CD4-positive, alpha-beta memory T cell (primary cell): ENCODE results near the gene IL22RA1. TPM values are rescaled to one million over a fixed set of nuclear protein-coding genes. Genes with fewer than 3 reads are reported as not detected.

Source experiments
- CTCF ChIA-PET: fragments of 350-600 bp; sonication (Branson Sonifier 250); formaldehyde crosslinking; loops from one replicate; lab custom pipeline; 2021; ENCODE audit warnings: inconsistent platforms; ENCODE audit not compliant: partially characterized antibody; lab: Charles Lee
- POLR2A ChIA-PET: fragments of 350-600 bp; sonication (Branson Sonifier 250); formaldehyde crosslinking; loops from one replicate; lab custom pipeline; 2021; ENCODE audit not compliant: partially characterized antibody; lab: Charles Lee
- DNase-seq, 5 donors: peaks; one replicate each; pipeline versions ENCODE4 v3.0.0 to v3.0.0-alpha.2; 2020 to 2022; ENCODE audit warnings: mixed read lengths in 1 of 5
- H3K27ac ChIP-seq: one replicate; pipeline ENCODE4 v1.7.0; 2013; ENCODE audit warnings: low read depth, low read length
- H3K27me3 ChIP-seq: 2 replicates; pipeline ENCODE4 v1.7.0; 2013; ENCODE audit warnings: mild to moderate bottlenecking, low read length, moderate library complexity; ENCODE audit not compliant: insufficient read depth
- H3K36me3 ChIP-seq: 2 replicates; pipeline ENCODE4 v1.7.0; 2013; ENCODE audit warnings: mild to moderate bottlenecking, low read length, moderate library complexity; ENCODE audit not compliant: insufficient read depth
- H3K4me1 ChIP-seq: 2 replicates; pipeline ENCODE4 v1.7.0; 2013; ENCODE audit warnings: mild to moderate bottlenecking, low read length, moderate library complexity; ENCODE audit not compliant: insufficient read depth
- H3K4me3 ChIP-seq, 2 donors: one replicate each; pipeline ENCODE4 v1.7.0; 2013; ENCODE audit warnings: low read length in 2 of 2, mild to moderate bottlenecking in 1 of 2
- H3K9me3 ChIP-seq, 2 donors: one replicate each; pipeline ENCODE4 v1.7.0; 2013; ENCODE audit warnings: low read length in 2 of 2, control low read depth in 1 of 2; ENCODE audit not compliant: control insufficient read depth in 1 of 2
- H3K27ac Mint-ChIP-seq, 7 donors: one replicate each; pipeline ENCODE4 v1.8.0; 2020 to 2021; ENCODE audit warnings: mixed read lengths in 7 of 7, mild to moderate bottlenecking in 6 of 7, inconsistent platforms in 3 of 7, moderate library complexity in 3 of 7
- H3K27me3 Mint-ChIP-seq, 2 donors: one replicate each; pipeline ENCODE4 v1.8.0; 2020 to 2021; ENCODE audit warnings: mixed read lengths in 2 of 2
- H3K36me3 Mint-ChIP-seq, 2 donors: one replicate each; pipeline ENCODE4 v1.8.0; 2020 to 2021; ENCODE audit warnings: mixed read lengths in 2 of 2, inconsistent platforms in 1 of 2, mild to moderate bottlenecking in 1 of 2
- H3K4me1 Mint-ChIP-seq, 4 donors: one replicate each; pipeline ENCODE4 v1.8.0; 2020 to 2021; ENCODE audit warnings: mixed read lengths in 4 of 4, mild to moderate bottlenecking in 1 of 4
- H3K4me3 Mint-ChIP-seq, 8 donors: one replicate each; pipeline ENCODE4 v1.8.0; 2020 to 2021; ENCODE audit warnings: mixed read lengths in 8 of 8, mild to moderate bottlenecking in 7 of 8, moderate library complexity in 6 of 8, inconsistent platforms in 3 of 8
- H3K9me3 Mint-ChIP-seq, 8 donors: one replicate each; pipeline ENCODE4 v1.8.0; 2020 to 2021; ENCODE audit warnings: mixed read lengths in 8 of 8, mild to moderate bottlenecking in 5 of 8, inconsistent platforms in 3 of 8, moderate library complexity in 1 of 8
- intact Hi-C: fragments of 100-400 bp; cut with micrococcal nuclease; formaldehyde crosslinking; loops from one replicate; pipeline ENCODE4 v1.15.1; 2023
- polyA plus RNA-seq, 2 donors: library from polyadenylated mRNA; unstranded; fragments of 300-500 nt; fragmentation: Illumina TruSeq; gene quantifications; one replicate each; pipeline ENCODE4 v1.2.3, GENCODE V29; 2021
- total RNA-seq, 2 experiments: library from RNA; stranded (reverse); gene quantifications; one replicate each; pipeline ENCODE4 v1.2.3, GENCODE V29; 2021

The IL22RA1 gene
- total and polyA plus RNA-seq, 4 experiments from 2014 or later = not detected

DNA sequence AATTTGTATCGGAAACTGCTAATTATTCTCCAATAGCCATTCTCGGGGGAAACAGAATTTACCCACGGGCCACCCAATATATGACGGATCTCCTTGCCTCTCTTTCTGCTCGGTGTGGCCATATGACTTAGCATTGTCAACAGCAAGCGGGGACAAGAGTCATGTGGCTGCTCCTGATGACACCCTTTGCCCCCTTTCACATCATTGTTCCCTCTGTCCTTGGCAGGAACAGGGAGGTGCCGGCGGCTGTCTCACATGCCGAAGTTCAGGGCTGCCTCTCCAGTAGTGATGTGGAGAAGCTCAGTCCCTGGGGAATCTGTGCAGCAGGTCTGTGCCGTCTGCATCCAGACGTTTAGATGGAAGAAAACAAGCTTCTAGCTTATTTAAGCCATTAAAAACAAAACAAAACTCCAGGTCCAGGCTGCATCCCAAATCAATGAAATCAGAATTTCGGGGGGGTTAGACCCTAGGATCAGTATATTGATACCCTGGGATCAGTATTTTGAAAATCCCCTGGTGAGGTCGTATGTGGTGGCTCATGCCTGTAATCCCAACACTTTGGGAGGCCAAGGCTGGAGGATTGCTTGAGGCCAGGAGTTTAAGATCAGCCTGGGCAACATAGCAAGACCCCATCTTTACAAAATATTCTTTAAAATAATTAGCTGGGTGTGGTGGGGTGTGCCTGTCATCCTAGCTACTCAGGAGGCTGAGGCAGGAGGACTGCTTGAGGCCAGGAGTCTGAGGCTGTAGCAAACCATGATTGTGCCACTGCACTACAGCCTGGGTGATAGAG, 41.8 kb downstream of the IL22RA1 start:
- no peaks in the 10 kb centered on the region for H3K4me1 ChIP-seq
- H3K27ac ChIP-seq = no peak overlapping the region
- H3K9me3 ChIP-seq = no peaks in the 10 kb centered on the region
- Mint-ChIP-seq H3K27me3 (no peaks in the 10 kb centered on the region), H3K4me3 (no peak overlapping the region), H3K27ac (no peak overlapping the region), H3K36me3 (no peaks in the 10 kb centered on the region), H3K9me3 (no peaks in the 10 kb centered on the region), H3K4me1 (no peaks in the 10 kb centered on the region)
- CTCF ChIA-PET = no interaction called here
- DNase-seq = no peak
- no peaks in the 10 kb centered on the region for H3K36me3 ChIP-seq
- intact Hi-C loops = no loop called here
- H3K27me3 ChIP-seq = no peaks in the 10 kb centered on the region
- no peak overlapping the region for H3K4me3 ChIP-seq
- POLR2A ChIA-PET = no interaction called here

DNA sequence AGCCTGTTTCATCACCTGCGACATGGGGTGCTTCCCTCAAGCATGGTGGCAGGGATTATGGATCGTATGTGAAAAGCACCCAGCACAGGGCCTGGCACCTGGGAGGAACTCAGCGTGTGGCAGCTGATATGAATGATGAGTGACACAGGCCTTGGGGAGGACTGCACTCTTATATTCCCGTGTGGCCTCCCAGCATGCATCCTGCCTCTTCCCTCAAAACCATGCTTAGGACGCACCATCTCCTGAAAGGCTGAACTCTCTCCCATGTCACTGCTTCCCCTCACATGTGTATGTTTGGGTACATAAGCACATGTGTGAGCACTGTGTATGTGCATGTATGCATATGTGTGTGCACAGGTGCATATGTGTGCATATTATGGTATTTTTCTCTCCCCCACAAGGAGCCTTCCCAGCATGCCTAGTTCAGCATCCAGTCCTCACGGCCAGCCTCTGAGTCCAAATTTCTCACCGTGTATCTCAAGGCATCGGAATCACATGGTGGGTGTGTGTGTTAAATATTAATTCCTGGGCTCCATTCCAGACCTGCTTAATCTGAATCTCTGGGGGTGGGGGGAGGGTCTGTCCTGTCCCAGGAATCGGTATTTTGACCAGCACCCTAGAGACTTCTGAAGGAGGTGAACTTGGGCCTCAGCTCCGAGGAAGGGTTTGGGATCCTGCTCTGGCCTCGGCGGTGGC, 43.8 kb downstream of the IL22RA1 start:
- no peaks in the 10 kb centered on the region for H3K9me3 ChIP-seq
- Mint-ChIP-seq H3K27ac (no peak overlapping the region), H3K36me3 (no peaks in the 10 kb centered on the region), H3K27me3 (no peaks in the 10 kb centered on the region), H3K9me3 (no peaks in the 10 kb centered on the region), H3K4me3 (no peak overlapping the region), H3K4me1 (no peaks in the 10 kb centered on the region)
- intact Hi-C loops = no loop called here
- H3K4me3 ChIP-seq = no peak overlapping the region
- H3K27me3 ChIP-seq = no peaks in the 10 kb centered on the region
- H3K4me1 ChIP-seq = no peaks in the 10 kb centered on the region
- H3K27ac ChIP-seq = no peak overlapping the region
- H3K36me3 ChIP-seq = no peaks in the 10 kb centered on the region
- ChIA-PET POLR2A (no interaction called here), CTCF (no interaction called here)
- DNase-seq = no peak

DNA sequence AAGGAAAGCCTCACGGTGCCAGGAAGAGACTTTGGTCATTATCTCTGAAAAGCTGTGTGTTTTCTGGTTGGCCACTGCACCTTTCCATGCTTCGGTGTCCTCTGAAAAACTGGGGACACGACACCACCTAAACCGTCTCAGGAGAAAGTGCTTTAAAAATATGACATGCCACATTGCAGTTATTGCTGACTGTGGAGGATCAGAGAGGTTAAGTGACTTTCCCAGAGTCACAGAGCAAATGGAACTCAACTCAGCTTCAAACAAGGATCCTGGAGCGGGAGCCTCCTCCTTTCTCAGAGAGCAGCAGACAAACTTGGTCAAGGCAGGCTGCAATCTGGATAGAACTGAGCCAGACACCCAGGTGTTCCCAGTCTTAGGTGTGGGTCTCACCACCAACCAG, 44.8 kb downstream of the IL22RA1 start:
- intact Hi-C loops = no loop called here
- Histone ChIP-seq H3K9me3 (no peaks in the 10 kb centered on the region), H3K27me3 (no peaks in the 10 kb centered on the region), H3K4me3 (no peak overlapping the region), H3K27ac (no peak overlapping the region), H3K36me3 (no peaks in the 10 kb centered on the region), H3K4me1 (no peaks in the 10 kb centered on the region)
- ChIA-PET POLR2A (no interaction called here), CTCF (no interaction called here)
- H3K9me3 Mint-ChIP-seq = no peaks in the 10 kb centered on the region
- no peaks in the 10 kb centered on the region for H3K27me3 Mint-ChIP-seq
- H3K4me1 Mint-ChIP-seq = no peaks in the 10 kb centered on the region
- no peak overlapping the region for H3K4me3 Mint-ChIP-seq
- no peak overlapping the region for H3K27ac Mint-ChIP-seq
- no peak for DNase-seq
- no peaks in the 10 kb centered on the region for H3K36me3 Mint-ChIP-seq

DNA sequence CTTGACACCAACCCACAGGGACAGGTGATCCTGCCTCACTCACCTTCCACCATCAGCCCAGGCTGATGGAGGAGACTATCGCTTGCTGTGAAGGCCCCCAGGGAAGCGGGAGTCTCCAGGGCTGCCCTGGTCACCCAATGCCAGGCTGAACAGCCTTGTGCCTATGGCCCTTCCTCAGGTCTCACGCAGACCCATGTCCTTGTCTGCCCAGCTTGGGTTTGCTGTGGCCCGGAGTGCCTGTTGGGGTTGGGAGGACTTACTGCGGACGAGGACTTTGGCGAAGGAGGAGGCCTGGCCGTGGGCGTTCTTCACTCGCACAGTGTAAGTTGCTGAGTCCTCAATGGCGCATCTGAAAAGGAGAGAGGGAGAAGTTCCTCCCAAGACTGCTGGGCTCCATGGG, 45.3 kb downstream of the IL22RA1 start:
- H3K9me3 Mint-ChIP-seq = no peaks in the 10 kb centered on the region
- DNase-seq = no peak
- Histone ChIP-seq H3K27me3 (no peaks in the 10 kb centered on the region), H3K27ac (no peak overlapping the region), H3K4me3 (no peak overlapping the region), H3K36me3 (no peaks in the 10 kb centered on the region), H3K9me3 (no peaks in the 10 kb centered on the region), H3K4me1 (no peaks in the 10 kb centered on the region)
- no peak overlapping the region for H3K4me3 Mint-ChIP-seq
- H3K4me1 Mint-ChIP-seq = no peaks in the 10 kb centered on the region
- no peak overlapping the region for H3K27ac Mint-ChIP-seq
- ChIA-PET CTCF (no interaction called here), POLR2A (no interaction called here)
- intact Hi-C loops = no loop called here
- no peaks in the 10 kb centered on the region for H3K36me3 Mint-ChIP-seq
- no peaks in the 10 kb centered on the region for H3K27me3 Mint-ChIP-seq

DNA sequence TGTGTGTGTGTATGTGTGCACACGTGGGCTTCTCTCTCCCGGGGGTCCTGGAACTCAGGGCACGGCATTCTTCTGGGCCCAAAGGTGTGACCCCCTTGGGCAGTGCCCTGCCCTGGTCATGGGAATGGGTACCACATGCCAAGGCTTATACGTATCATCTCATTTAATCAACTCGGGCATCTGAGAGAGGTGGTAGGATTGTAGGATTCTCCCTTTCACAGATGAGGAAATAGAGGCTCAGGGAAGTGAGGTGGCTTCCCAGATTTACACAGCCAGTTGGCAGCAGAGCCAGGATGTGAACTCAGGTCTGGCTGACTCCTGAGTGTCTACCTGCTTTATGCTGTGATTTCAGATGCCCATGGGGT, 46.2 kb downstream of the IL22RA1 start:
- Mint-ChIP-seq H3K4me1 (no peaks in the 10 kb centered on the region), H3K27ac (no peak overlapping the region), H3K27me3 (no peaks in the 10 kb centered on the region), H3K36me3 (no peaks in the 10 kb centered on the region), H3K9me3 (no peaks in the 10 kb centered on the region), H3K4me3 (no peak overlapping the region)
- Histone ChIP-seq H3K4me3 (no peak overlapping the region), H3K36me3 (no peaks in the 10 kb centered on the region), H3K27me3 (no peaks in the 10 kb centered on the region), H3K4me1 (no peaks in the 10 kb centered on the region), H3K9me3 (no peaks in the 10 kb centered on the region), H3K27ac (no peak overlapping the region)
- CTCF ChIA-PET = no interaction called here
- intact Hi-C loops = no loop called here
- POLR2A ChIA-PET = no interaction called here
- no peak for DNase-seq

DNA sequence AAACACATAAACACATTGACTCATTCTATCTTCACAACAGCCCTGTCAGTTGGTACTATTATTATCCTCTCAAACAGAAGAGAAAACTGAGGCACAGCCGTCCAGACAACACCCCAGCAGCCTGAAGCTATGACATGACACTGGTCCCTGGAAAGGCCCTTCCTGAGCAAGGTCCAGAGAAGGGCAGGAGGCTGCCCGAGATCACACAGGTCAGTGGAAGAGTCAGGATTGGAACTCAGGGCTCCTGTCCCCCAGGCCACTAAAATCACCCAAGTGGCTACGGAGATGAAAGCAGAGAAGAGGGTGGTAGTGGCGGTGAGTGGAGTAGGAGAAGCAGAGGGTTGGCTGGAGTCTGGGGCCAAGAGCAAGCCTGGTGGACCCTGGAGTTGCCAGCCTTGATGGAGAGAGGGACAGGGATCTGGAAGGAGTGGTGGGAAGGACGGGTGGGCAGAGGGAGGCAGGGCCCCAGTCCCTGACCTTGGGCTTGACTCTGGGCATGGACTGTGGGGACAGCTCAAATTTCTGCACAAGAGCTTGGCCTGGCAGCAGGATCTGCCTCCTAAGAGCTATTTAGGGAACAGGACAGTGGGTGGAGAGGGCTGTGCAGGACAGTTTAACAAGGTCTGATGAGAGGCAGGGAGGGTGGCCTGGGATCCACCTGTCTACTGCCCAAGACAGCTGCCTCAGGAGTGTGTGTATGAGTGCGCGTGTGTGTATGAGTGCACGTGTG, 46.8 kb downstream of the IL22RA1 start:
- Mint-ChIP-seq H3K9me3 (no peaks in the 10 kb centered on the region), H3K4me1 (no peaks in the 10 kb centered on the region), H3K4me3 (no peak overlapping the region), H3K27me3 (no peaks in the 10 kb centered on the region), H3K36me3 (no peaks in the 10 kb centered on the region), H3K27ac (no peak overlapping the region)
- no peak for DNase-seq
- Histone ChIP-seq H3K36me3 (no peaks in the 10 kb centered on the region), H3K27ac (no peak overlapping the region), H3K4me3 (no peak overlapping the region), H3K4me1 (no peaks in the 10 kb centered on the region), H3K9me3 (no peaks in the 10 kb centered on the region), H3K27me3 (no peaks in the 10 kb centered on the region)
- intact Hi-C loops = no loop called here
- ChIA-PET POLR2A (no interaction called here), CTCF (no interaction called here)

DNA sequence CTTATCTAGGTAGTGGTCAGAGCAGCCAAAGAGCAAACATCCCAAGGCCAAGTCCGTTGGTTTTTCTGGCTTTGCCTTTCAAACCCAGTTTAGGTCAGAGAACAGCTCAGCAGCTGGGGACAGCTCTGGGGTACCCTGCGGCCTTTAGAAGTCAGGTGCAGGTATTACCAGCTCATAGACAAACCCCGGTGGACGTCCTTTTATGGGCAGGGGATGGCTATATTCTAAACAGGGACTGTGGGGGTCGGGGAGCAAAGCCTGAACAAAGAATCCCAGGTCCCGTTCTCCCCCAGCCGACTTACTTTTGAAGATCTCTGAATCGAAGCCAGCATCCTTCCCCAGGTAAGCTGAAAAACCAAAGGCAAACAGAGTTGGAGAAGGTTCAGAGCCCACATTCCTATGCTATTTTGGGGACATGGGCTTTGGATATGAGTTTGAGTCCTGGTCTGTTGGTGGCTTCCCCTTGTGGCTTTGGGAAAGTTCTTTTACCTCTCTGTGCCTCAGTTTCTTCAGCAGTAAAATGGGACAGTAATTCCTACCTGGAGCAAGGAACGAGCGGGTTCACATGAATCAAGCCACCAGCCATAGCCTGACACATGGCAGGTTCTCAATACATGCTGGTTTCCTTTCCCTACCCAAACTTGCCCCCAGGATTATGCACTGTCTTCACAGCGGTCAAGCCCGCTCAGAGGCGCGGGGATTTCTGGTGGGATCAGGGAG, 47.6 kb downstream of the IL22RA1 start:
- H3K4me1 ChIP-seq = no peaks in the 10 kb centered on the region
- no peak for DNase-seq
- no peaks in the 10 kb centered on the region for H3K9me3 Mint-ChIP-seq
- H3K4me1 Mint-ChIP-seq = no peaks in the 10 kb centered on the region
- H3K27me3 ChIP-seq = no peaks in the 10 kb centered on the region
- no peaks in the 10 kb centered on the region for H3K27me3 Mint-ChIP-seq
- H3K36me3 ChIP-seq = no peaks in the 10 kb centered on the region
- H3K4me3 Mint-ChIP-seq = no peak overlapping the region
- ChIA-PET CTCF (no interaction called here), POLR2A (no interaction called here)
- H3K4me3 ChIP-seq = no peak overlapping the region
- intact Hi-C loops = no loop called here
- no peak overlapping the region for H3K27ac Mint-ChIP-seq
- H3K36me3 Mint-ChIP-seq = no peaks in the 10 kb centered on the region
- no peak overlapping the region for H3K27ac ChIP-seq
- no peaks in the 10 kb centered on the region for H3K9me3 ChIP-seq
